RPMI8226 (cell line): Measurements from ENCODE around the gene RPS6KA5.
"Not testable (repeated sequence)": the region's sequence is repeated elsewhere in the genome, so short reads cannot be mapped to it uniquely, and the experiment has no call there.

Experiments
- DNase-seq: peaks from one replicate; pipeline ENCODE4 v3.0.0-alpha.2; 2015

The RPS6KA5 gene

DNA sequence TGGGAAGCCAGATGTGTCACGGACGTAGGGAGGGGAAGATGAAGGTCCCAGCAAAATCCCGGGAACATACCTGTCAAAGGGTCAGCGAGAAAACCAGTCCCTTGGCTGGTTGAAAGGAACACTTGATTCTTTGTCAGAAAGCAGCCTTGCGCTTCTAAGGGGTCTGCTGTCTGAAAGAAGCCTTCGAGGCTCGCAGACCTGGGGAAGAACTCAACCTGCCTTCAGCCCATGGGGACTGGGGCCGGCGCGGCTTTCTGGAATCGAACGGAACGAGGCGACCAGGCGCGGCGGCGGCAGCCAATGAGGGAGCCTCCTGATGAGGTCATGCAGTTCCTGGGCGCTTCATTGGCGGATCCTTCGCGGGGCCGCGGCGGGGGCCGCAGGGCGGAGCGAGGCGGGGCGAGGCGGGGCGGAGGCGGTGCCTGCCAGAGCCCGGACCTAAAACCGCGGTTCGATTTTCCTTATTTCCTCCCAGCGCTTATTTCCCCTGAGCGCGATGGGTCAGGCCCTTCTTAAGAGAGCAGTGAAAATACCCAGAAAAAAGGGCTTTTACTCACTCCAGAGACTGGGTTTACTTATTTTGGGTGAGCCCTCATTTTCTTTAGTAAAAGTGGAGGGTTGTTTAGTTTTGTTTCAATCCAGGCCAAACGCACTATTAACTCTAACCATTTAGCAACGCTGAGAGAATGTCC lies 232.4 kb downstream of the RPS6KA5 start:
- peak; percentile 91 for DNase-seq

DNA sequence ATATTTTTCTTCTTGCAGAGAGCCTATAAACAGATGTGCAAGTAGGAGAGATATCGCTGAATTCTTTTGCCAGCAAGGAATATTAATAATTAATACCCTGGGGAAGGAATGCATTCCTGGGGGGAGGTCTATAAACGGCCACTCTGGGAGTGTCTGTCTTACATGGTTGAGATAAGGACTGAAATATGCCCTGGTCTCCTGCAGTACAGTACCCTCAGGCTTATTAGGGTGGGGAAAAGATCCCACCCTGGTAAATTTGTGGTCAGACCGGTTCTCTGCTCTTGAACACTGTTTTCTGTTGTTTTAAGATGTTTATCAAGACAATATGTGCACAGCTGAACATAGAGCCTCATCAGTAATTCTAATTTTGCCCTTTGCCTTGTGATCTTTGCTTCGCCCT lies 236.9 kb downstream of the RPS6KA5 start:
- not testable (repeated sequence) for DNase-seq

DNA sequence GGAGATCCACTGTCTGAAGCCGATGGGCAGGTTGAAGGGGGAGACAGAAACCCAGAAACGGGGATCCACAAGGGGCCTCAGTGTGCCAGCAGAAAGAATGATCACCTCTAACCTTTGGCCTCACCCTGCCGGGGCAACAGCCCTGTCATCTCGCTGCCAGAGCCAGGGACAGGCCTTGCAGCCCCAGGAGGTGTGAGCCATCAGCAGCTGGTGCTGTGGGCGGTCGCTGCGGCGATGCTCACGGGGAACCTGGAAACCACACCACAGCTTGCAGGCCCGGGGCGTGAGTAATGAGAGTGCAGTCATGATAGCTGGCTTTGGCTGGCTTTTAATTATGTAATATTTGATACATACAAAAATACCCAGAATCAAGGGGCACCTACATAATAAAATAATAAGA lies 239.5 kb downstream of the RPS6KA5 start:
- DNase-seq, result peak; percentile 14

- no peak for DNase-seq
Observed at GRCh38 chr14:90819734-90820393, 240.6 kb downstream of the RPS6KA5 start.

DNA sequence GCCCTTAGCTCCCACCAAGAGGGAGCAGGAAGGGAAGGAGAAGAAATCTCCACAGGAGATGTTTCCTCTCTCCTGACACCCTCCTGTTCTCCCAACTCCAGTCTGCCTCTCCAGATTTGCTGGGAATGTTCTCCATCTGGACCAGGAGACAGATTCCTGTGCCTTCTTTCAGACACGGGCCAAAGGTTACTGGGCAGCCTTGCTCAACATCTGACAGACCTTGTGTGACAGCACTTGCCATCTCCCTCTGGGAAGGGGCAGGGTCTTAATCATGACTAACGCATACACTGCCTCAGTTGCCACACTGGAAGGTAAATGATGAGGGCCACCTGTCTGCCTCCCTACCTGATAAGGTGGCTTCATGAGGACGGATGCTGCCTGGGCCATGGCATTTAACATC lies 241.7 kb downstream of the RPS6KA5 start:
- no peak for DNase-seq

DNA sequence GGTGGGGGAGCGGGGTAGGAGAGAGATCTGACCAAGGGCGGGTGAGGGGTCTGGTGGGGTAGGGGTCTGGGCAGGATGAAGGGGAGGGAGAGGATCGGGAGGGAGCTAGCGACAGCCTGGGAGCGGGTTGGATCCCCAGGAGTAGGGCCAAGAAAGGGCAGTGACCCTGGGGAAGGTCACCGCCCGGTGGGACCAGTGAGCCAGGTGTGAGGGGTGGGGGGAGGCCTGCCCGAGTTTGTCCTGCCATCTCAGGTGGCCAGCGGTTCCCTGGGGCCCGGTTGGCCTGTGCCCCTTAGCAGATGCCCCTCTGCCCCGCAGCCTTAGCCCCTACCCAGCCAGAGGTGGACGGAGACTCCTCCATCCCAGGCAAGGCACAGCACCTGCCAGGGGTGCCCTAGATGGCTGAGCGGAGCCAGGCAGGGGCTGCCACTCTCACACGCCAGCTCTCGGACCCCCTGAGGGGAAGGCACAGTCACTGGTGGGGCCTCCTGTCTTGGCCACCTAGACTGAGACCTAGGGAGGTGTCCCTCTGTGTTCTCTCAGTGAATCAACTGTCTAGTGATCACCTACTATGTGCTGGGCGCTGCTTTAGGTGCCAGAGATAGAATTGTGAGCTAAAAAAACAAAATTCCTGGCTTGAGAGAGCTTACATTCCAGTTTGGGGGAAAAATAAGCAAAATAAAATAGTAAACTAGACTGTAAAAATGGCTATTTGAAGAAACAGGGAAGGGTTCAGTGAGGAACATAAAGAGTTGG lies 243.6 kb downstream of the RPS6KA5 start:
- DNase-seq, result no peak

DNA sequence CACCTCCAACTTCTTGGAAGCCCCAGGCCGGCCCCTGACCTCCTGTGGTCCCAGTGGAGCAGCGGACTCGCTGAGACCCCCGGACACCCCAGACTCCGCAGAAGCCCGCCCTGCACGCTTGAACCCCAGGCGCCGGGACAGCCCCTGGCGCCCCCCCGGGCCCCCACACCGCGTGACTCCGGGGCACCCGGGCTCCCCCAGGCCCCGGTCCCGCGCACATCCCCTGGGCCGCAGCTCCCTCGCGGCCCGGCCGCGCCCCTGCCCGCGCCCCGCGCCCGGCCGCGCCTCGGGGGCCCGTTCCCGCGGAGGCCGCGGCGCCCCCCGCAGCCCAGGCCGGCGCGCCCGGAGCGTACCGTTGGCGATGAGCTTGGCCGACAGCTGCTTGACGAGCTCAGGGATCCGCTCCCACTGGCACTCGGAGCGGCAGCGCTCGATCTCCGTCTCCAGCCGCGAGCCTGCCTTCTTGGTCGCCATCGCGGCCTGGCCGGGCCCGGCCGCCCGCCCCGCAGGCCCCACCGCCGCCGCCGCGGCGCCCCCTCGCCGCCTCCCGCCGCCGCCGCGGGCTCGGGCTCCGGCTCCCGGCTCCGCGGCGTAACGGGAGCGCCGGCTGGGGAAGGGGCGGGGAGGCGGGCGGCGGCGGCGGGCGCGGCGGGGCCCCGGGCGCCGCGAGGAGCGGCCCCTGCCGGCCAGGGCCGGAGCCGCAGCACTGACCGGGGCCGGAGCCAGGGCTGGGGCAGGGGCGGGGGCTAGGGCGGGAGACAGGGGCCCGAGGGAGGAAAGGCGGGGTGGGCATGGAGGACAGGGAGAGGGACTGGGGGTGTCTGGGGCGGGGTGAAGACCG lies 244.4 kb downstream of the RPS6KA5 start, which contains the start of gene TTC7B:
Gene TTC7B, minus strand, starts transcription at position 609 of the 841 bp plus-strand sequence. Its CDS starts 135 bp downstream, at position 474.
- DNase-seq, result peak; percentile 37

- no peak for DNase-seq
Observed at GRCh38 chr14:90815572-90815821, 244.9 kb downstream of the RPS6KA5 start.

GRCh38 chr14:90814806-90815571 lies 245.5 kb downstream of the RPS6KA5 start:
- no peak for DNase-seq

DNA sequence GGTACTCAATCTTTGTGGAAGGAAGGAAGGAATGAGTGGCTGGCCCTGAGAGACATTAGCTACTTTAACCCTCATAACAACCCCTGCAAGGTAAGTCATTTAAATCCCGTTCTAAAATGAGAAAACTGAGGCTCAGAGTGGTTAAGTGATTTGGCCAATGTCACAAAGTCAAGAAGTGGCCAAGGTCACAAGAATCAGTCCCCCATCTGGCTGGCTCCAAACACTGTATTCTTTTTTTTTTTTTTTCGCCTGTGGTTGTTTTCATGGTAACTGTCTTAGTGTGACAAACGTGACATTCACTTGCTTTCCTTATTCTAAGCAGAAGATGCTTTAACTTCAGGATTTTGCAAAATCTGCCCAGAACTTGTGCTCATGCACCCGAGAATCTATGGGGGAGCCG lies 247.0 kb downstream of the RPS6KA5 start:
- DNase-seq, result no peak

DNA sequence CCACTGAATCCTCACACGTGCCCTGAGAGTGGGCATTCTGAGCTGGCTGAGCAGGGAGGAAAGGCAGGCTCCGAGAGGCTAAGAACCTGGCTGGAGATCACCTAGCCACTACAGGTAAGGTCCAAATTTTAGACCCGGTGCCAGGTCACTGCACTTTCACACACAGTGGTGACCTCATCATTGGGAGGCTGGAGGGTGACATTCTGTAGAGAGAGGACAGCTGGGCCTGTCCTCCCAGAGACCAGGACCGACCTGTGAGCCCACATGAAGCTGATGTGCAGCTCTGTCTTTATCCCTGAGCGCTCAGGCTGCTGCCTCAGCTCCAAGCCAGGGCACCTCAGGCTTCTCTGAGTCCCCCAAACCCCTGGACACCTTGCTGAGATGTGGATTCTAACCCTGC lies 248.3 kb downstream of the RPS6KA5 start:
- DNase-seq, result no peak

DNA sequence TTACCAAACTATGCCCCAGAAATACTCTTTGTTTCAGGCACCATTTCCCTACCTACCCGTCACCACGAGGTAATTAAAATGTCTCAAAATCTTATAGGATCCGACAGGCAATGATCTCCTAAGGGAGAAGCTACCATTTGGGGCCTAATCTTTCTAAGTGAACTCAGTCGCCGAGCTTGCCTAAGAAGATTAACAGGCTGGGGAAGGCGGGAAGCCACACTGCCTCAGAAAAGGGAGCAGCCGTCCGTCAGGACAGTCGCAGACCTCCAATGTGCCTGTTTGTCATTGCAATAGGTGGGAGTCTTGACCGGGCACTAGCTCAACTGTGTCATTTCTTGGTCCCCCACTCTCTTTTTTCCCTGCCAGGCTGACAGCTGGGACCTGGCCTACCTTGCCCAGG lies 248.8 kb downstream of the RPS6KA5 start:
- DNase-seq, result no peak

DNA sequence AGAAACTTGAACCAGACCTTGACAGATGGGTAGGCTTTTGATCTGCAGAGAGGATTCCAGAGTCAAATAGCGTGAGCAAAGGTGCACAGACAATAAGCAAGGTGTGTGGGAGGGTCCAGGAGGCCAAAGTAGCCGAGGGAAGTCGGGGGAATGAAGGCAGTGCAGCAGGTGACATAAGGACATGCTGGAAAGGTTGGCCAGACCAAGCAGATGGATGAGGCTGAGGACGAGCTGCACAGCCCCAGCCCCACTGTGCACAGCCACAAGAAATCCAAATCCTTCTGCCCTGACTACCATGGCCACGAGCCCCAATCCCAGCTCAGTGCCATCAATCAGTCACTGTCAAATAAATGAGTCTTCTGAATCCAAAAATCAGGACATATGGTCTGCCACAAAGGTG lies 249.6 kb downstream of the RPS6KA5 start:
- DNase-seq, result no peak

DNA sequence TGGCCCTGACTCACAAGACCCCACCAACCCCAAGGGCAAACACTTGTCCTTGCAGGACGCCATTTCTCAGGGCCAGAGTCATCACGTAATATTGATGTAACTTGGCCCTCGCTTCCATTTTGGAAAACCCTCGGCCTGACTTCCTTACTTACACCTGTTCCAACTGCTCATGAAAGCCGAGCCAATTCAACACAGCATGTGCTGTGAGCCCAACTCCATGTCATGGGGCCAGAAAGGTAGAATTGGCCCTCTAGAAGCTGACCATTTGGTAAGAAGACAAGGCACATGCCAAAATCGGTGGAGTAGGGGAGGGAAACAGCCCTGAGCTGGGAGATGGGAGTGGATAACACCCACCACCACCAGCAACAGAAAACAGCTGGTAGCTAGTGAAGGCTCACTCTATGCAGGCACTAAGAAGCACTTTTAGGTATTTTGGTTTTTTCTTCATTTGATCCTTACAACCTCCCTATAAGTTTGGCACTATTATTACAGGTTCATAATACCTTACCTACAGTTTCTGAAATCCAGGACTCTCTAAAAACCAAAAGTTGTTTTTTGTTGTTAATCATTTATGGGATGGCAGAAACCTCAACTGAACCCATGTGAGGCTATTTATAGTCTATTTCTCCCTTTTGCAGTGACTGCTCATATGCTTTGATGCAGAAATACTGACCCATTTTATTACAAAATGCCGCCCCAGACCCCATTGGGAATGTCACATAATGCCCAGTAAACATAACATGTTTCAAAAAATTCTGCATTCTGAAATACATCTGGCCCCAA lies 250.7 kb downstream of the RPS6KA5 start:
- DNase-seq, result no peak

DNA sequence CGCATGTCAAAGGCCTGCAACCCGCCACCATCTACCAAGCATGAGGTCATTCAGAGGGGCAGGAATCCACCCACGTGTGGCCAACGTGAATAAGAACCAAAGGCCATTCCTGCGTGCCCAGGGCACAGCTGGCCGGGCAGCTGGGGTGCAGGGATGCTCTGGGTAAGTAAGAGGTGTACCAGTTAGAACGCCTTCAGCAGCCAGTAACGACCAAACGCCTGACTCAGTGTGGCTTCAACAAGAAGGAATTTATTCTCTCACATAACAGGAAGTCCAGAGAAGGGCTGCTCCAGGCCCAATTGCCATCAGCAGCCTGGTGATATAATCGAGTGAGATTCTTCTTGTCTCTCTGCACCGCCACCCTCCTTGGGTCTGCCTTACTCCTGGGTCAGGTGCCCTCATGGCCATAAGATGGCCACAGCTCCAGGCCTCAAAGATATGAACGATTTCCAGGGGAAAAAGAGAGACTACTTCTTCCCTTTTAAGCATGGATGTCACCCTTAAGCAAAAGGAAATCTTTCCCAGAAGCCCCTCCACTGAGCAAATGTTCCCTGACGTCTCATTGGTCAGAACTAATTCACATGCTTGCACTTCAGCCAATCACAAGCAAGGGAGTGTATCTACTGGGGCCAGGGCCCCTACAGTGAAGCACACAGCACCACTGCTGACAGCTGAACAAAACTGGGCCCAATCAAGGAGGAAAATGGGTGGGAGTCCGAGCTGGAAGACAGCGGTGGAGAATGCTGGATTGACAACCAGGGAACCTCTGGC lies 251.5 kb downstream of the RPS6KA5 start:
- DNase-seq, result no peak

GRCh38 chr14:90807060-90807459 lies 253.4 kb downstream of the RPS6KA5 start:
- DNase-seq, result no peak

DNA sequence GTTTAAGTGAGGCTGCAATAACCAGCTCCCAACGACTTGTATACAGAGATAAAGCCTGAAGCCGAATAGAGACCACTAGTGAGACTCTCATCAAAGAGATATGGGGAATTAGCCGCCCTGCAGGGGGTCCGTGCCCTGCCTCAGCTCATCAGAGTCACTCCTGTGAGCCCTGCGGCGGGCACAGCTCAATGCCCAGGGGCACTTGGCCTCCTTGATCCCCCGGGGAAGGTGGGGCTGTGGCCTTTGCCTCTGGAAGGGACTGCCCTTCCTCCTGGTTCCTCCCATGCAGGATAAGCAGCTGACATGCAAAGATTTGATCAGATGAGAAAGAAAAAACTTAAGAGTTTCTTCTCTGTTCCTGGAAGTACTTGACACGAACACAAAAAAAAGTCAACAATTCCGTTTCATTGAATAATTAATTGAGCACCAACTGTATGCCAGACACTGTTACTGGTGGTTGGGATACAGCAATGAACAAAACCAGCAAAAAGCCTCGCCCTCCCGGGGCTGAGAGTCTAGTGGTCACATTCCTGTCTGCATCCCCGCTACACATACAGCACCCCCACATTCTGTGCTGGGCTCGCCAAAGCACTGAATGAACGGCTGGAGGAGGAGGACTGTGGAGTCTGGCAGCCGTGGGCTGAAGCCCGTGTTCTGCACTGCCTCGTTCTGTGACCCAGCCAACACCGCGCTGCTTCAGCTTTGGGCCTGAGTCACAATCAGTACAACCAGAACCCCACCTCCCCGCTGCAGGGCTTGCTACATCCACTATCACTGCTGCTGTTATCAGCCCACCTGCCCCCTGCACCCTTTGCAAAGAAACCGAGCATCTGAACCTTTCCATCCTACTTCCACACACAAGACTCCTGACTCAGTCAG lies 254.5 kb downstream of the RPS6KA5 start:
- DNase-seq, result no peak

DNA sequence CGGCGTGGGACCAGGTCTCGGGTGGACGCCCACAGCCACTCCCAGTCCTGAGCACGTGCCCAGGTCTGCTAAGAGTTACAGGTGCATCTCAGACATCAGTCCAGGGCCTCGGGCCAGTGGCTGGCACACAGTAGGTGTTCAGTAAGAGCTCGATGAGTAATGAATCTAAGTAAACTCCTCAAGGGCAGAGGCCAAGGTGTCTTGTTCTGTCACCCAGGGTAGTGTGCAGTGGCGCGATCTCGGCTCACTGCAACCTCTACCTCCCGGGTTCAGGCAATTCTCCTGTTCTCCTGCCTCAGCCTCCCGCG lies 255.4 kb downstream of the RPS6KA5 start:
- DNase-seq, result no peak

DNA sequence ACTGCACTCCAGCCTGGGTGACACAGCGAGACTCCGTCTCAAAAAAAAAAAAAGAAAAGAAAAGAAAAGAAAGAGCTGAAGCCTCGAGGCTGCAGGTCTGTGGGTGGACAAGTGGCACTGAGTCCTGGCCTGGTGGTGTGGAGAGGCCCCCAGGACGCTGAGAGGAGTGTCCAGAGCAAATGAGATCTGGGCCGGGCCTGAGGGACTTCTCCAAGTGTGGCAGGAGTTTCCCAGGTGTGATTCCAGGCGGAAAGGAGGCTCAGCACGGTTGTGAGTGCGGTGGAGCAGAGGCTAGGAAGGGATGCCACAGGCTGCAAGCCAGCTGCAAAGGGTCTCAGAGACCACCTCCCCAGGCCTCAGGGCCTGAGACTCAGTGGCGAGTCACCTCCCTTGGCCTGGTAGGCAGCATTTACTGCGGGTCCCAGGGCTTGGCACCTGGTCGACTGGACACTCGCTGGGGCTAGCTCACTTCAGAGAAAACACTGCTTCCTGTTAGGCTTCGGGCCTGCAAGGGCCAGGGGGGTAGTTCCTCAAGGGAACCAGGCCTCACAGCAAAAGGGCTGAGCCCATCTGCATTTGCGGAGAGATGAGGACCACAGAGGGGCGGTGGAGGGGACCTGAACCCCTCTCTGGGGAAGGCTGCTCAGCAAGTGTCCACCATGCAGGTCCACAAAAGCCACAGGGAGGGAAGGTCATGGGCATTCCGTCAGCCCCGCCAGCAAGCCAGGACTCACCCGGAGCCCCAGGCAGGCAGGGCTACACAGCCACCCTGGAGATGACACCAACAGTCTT lies 256.0 kb downstream of the RPS6KA5 start:
- no peak for DNase-seq
